Large intestine (tissue), 12 donors: Measurements from ENCODE around the gene SLC25A18. TPM values are rescaled to one million over a fixed set of nuclear protein-coding genes. Genes with fewer than 3 reads are reported as not detected.
A peak's percentile ranks its signal among the peaks of the same experiment; 100 is the strongest.
"Not testable (repeated sequence)": the region's sequence is repeated elsewhere in the genome, so short reads cannot be mapped to it uniquely, and the experiment has no call there.

ENCODE experiments used
- DNase-seq, 2 donors: peaks; one replicate each; pipeline versions ENCODE4 v3.0.0 to v3.0.0-alpha.2; 2013
- H3K27ac ChIP-seq: one replicate; pipeline ENCODE4 v1.5.1; 2013; ENCODE audit warnings: low read length
- H3K27me3 ChIP-seq: 2 replicates; pipeline ENCODE4 v1.6.1; 2013; ENCODE audit warnings: low read length; ENCODE audit not compliant: control insufficient read depth, insufficient read depth
- H3K36me3 ChIP-seq: 2 replicates; pipeline ENCODE4 v1.6.1; 2013; ENCODE audit warnings: low read length; ENCODE audit not compliant: control insufficient read depth, insufficient read depth
- H3K4me1 ChIP-seq: one replicate; pipeline ENCODE4 v1.6.1; 2013; ENCODE audit warnings: low read length; ENCODE audit not compliant: control insufficient read depth, insufficient read depth
- H3K4me3 ChIP-seq: one replicate; pipeline ENCODE4 v1.5.1; 2013; ENCODE audit warnings: low read length
- H3K9me3 ChIP-seq: one replicate; pipeline ENCODE4 v1.6.1; 2013; ENCODE audit warnings: mild to moderate bottlenecking, low read depth, low read length, moderate library complexity; ENCODE audit not compliant: control insufficient read depth
- WGBS: methylation state at CpG from one replicate; pipeline ENCODE4 v1.1.5; 2013; ENCODE audit warnings: low lambda C conversion rate; ENCODE audit not compliant: insufficient coverage; 5-methylcytosine and 5-hydroxymethylcytosine counted together
- long read RNA-seq, 11 donors: transcript quantifications; one replicate each; lab custom pipeline, GENCODE V29; 2026
- polyA plus RNA-seq: library from polyadenylated mRNA; unstranded; fragments of 120-200 nt; gene quantifications from one replicate; pipeline ENCODE4 v1.2.1, GENCODE V29; 2013

The SLC25A18 gene
- polyA plus RNA-seq, result 0.46 TPM
- long read RNA-seq, donor 1, result 0 reads
- long read RNA-seq, donor 2, result 0 reads
- long read RNA-seq, donor 3, result 0 reads
- long read RNA-seq, donor 4, result 0 reads
- long read RNA-seq, donor 5, result 0 reads
- long read RNA-seq, donor 6, partial matches to known transcripts, result 5 of 5 reads
- long read RNA-seq, donor 6, other reads (novel, unspliced or antisense), result 0 of 5 reads
- long read RNA-seq, donor 7, partial matches to known transcripts, result 17 of 41 reads
- long read RNA-seq, donor 7, other reads (novel, unspliced or antisense), result 24 of 41 reads
- long read RNA-seq, donor 8, result 0 reads
- long read RNA-seq, donor 9, partial matches to known transcripts, result 46 of 121 reads
- long read RNA-seq, donor 9, other reads (novel, unspliced or antisense), result 75 of 121 reads
- long read RNA-seq, donor 10, result 0 reads
- long read RNA-seq, donor 11, partial matches to known transcripts, result 60 of 60 reads
- long read RNA-seq, donor 11, other reads (novel, unspliced or antisense), result 0 of 60 reads

- H3K27ac ChIP-seq, result peak within 1 kb of the TSS; percentile 57
- DNase-seq, result peak; percentile 81 to 83
- peaks cover 11% of the 10 kb centered on the region for H3K4me1 ChIP-seq
- no peaks in the 10 kb centered on the region for H3K36me3 ChIP-seq
- peaks cover 2% of the 10 kb centered on the region for H3K9me3 ChIP-seq
- H3K27me3 ChIP-seq, result no peaks in the 10 kb centered on the region
- 17% methylated on average over 2 of the region's 17 CpGs for WGBS
- H3K4me3 ChIP-seq, result no peak within 1 kb of the TSS
These were observed at the start of gene SLC25A18 for GRCh38 chr22:17562906-17563870. Gene SLC25A18 (plus strand): TSS chr22:17563498. CDS start chr22:17579945, 16,447 bp downstream.

- Histone ChIP-seq H3K4me1 (no peaks in the 10 kb centered on the region), H3K36me3 (no peaks in the 10 kb centered on the region), H3K27me3 (no peaks in the 10 kb centered on the region), H3K27ac (no peak overlapping the region), H3K9me3 (no peaks in the 10 kb centered on the region), H3K4me3 (no peak overlapping the region)
- no peak for DNase-seq
- 71% methylated on average over 1 of the region's 2 CpGs for WGBS
These were observed 49.7 kb upstream of the SLC25A18 start for GRCh38 chr22:17513612-17514011.

GRCh38 chr22:17514084-17514483 is 49.2 kb upstream of the SLC25A18 start:
- H3K27me3 ChIP-seq, result no peaks in the 10 kb centered on the region
- no CpG with 5 or more reads among the region's 7 CpGs for WGBS

GRCh38 chr22:17518406-17518805 is 44.9 kb upstream of the SLC25A18 start:
- no peak for DNase-seq
- Histone ChIP-seq H3K27me3 (no peaks in the 10 kb centered on the region), H3K27ac (no peak overlapping the region), H3K4me1 (no peaks in the 10 kb centered on the region), H3K9me3 (no peaks in the 10 kb centered on the region), H3K36me3 (no peaks in the 10 kb centered on the region), H3K4me3 (no peak overlapping the region)
- no CpG with 5 or more reads among the region's 3 CpGs for WGBS

More at GRCh38 chr22:17514084-17514483, 49.2 kb upstream of the SLC25A18 start:
- H3K36me3 ChIP-seq, result no peaks in the 10 kb centered on the region
- H3K4me3 ChIP-seq, result no peak overlapping the region
- no peaks in the 10 kb centered on the region for H3K9me3 ChIP-seq
- H3K4me1 ChIP-seq, result no peaks in the 10 kb centered on the region
- DNase-seq, result no peak
- H3K27ac ChIP-seq, result no peak overlapping the region

GRCh38 chr22:17521971-17522370 is 41.3 kb upstream of the SLC25A18 start:
- WGBS, result no CpG with 5 or more reads among the region's 1 CpG
- H3K27ac ChIP-seq, H3K4me3 ChIP-seq, H3K9me3 ChIP-seq, H3K27me3 ChIP-seq, H3K4me1 ChIP-seq, DNase-seq, H3K36me3 ChIP-seq: not testable (repeated sequence)

- no peaks in the 10 kb centered on the region for H3K36me3 ChIP-seq
- H3K4me1 ChIP-seq, result no peaks in the 10 kb centered on the region
- no peak for DNase-seq
- H3K4me3 ChIP-seq, result no peak overlapping the region
- no peaks in the 10 kb centered on the region for H3K9me3 ChIP-seq
- no peak overlapping the region for H3K27ac ChIP-seq
- no peaks in the 10 kb centered on the region for H3K27me3 ChIP-seq
- 79% methylated on average over 3 of the region's 10 CpGs for WGBS
These were observed 39.4 kb upstream of the SLC25A18 start for GRCh38 chr22:17523925-17524324.

- no peaks in the 10 kb centered on the region for H3K36me3 ChIP-seq
- WGBS, result 76% methylated on average over 3 of the region's 5 CpGs
- no peak overlapping the region for H3K4me3 ChIP-seq
- no peak overlapping the region for H3K27ac ChIP-seq
- DNase-seq, result no peak
- no peaks in the 10 kb centered on the region for H3K4me1 ChIP-seq
- no peaks in the 10 kb centered on the region for H3K9me3 ChIP-seq
- H3K27me3 ChIP-seq, result no peaks in the 10 kb centered on the region
These were observed 27.0 kb upstream of the SLC25A18 start for GRCh38 chr22:17536269-17536668.

GRCh38 chr22:17537155-17537554 is 26.1 kb upstream of the SLC25A18 start:
- Histone ChIP-seq H3K9me3 (no peaks in the 10 kb centered on the region), H3K4me1 (no peaks in the 10 kb centered on the region), H3K27me3 (no peaks in the 10 kb centered on the region), H3K27ac (no peak overlapping the region), H3K4me3 (no peak overlapping the region), H3K36me3 (no peaks in the 10 kb centered on the region)
- DNase-seq, result peak; percentile 11 to 38
- WGBS, result no CpG with 5 or more reads among the region's 2 CpGs

- Histone ChIP-seq H3K9me3 (no peaks in the 10 kb centered on the region), H3K27ac (no peak overlapping the region), H3K27me3 (no peaks in the 10 kb centered on the region), H3K36me3 (no peaks in the 10 kb centered on the region), H3K4me1 (no peaks in the 10 kb centered on the region), H3K4me3 (no peak overlapping the region)
- WGBS, result no CpG with 5 or more reads among the region's 15 CpGs
- no peak for DNase-seq
These were observed 22.8 kb upstream of the SLC25A18 start for GRCh38 chr22:17540481-17540880.

GRCh38 chr22:17541476-17541875 is 21.8 kb upstream of the SLC25A18 start:
- H3K9me3 ChIP-seq, result no peaks in the 10 kb centered on the region
- no peak for DNase-seq
- H3K4me3 ChIP-seq, result no peak overlapping the region
- H3K36me3 ChIP-seq, result no peaks in the 10 kb centered on the region
- H3K4me1 ChIP-seq, result no peaks in the 10 kb centered on the region
- no peak overlapping the region for H3K27ac ChIP-seq
- WGBS, result 100% methylated on average over 1 of the region's 7 CpGs
- no peaks in the 10 kb centered on the region for H3K27me3 ChIP-seq
